KOPT-K1 (cell line): ENCODE data around the gene APPBP2.
"Not testable (repeated sequence)": the region's sequence is repeated elsewhere in the genome, so short reads cannot be mapped to it uniquely, and the experiment has no call there.

ENCODE experiments used
- H3K27ac ChIP-seq: fragments of 200-600 bp; sonication (generic); 2 replicates; pipeline ENCODE4 v1.5.1; 2016; ENCODE audit warnings: antibody characterized with exemption, mild to moderate bottlenecking, low read depth, low read length; ENCODE audit not compliant: poor library complexity, severe bottlenecking
- H3K36me3 ChIP-seq: fragments of 200-600 bp; sonication (generic); 2 replicates; pipeline ENCODE4 v1.5.1; 2017; ENCODE audit warnings: antibody characterized with exemption, mild to moderate bottlenecking, low read length, moderate library complexity; ENCODE audit not compliant: insufficient read depth
- H3K9me3 ChIP-seq: fragments of 200-600 bp; sonication (generic); 2 replicates; pipeline ENCODE4 v1.5.1; 2017; ENCODE audit warnings: antibody characterized with exemption, low read length, mild to moderate bottlenecking; ENCODE audit not compliant: insufficient read depth, poor library complexity, severe bottlenecking

The APPBP2 gene

DNA sequence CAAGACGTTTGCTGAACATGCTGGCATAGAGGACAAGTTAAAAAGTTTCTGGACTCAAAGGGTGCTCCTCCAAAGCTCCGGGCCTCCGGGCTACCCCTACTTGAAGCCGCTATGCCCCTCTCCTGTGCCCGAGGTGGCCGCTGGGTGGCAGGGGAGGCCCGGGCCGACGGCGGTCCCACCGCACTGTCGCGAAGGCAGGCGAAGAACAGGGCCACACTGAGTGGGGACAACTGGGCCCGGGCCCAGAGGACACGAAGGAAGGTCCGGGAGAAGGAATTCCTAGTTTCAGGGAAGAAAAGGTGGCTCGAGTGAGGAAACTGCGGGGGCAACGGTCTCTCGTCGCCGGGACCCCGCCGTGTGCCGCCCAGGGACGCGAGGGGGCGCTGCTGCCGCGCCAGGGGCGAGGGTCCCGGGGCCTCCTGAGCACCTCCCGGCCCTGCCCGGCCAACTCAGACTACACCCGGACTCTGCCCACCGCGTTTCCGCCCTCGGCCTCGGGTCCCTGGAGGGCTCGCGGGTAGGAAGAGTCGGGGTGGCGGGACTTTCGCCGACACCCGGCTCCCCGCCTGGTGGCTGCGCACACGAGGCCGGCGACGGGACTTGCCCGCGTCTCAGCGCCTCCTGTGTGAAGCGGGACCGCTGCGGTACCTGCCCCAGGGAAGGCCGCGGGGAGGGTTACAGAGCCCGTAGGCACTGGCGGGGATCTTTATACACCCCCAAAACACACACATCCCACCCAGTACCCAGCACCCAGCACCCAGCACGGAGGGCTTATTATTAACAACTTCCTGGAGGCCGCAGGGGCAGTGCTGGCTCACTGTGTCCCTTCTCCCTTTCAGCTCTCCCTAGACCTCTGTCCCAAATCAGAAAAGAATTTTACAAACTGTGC lies 104.5 kb downstream of the APPBP2 start:
- Histone ChIP-seq H3K27ac (peak overlapping the region; percentile 51), H3K36me3 (no peaks in the 10 kb centered on the region), H3K9me3 (no peaks in the 10 kb centered on the region)

DNA sequence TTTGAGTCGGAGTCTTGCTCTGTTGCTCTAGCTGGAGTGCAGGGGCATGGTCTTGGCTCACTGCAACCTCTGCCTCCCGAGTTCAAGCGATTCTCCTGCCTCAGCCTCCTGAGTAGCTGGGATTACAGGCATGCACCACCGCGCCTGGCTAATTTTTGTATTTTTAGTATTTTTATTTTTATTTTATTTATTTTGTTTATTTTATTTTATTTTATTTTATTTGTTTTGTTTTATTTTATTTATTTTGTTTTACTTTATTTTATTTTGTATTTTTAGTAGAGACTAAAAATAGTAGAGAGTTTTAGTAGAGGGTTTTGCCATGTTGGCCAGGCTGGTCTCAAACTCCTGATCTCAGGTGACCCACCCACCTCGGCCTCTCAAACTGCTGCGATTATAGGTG lies 106.2 kb downstream of the APPBP2 start:
- not testable (repeated sequence) for H3K9me3 ChIP-seq, H3K36me3 ChIP-seq, H3K27ac ChIP-seq

DNA sequence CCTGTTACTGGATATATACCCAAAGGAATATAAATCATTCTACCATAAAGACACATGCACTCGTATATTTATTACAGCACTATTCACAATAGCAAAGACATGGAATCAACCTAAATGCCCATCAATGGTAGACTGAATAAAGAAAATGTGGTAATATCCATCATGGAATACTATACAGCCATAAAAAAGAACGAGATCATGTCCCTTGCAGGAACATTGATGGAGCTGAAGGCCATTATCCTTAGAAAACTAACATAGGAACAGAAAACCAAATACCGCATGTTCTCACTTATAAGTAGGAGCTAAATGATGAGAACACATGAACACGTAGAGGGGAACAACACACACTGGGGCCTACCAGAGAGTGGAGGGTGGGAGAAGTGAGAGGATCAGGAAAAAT lies 107.0 kb downstream of the APPBP2 start:
- H3K9me3 ChIP-seq, result not testable (repeated sequence)

DNA sequence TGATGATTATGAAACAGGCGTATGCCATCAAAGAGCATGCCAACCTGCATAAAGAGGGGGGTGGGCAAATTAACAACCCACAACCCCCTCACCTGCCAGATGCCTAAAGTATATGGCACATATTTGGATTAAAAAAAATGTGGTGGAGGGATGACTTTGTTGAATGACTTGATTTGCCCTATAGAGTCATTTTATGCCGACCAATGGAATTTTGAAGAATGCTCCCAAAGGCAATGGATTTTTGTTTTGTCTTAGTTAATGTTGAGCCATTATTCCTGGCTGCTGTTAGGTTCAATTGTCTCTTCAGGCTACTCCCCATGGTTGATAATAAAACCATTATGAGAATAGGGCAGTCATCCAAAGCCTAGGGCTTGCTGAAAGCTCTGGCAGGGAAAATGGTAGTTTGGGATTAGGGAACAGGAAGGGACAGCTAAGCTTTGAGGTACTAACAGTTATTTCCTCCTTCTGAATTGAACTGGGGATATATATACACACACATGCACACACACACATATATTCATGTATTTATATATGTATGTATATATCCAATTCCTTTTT lies 109.6 kb downstream of the APPBP2 start:
- no peak overlapping the region for H3K27ac ChIP-seq
- no peaks in the 10 kb centered on the region for H3K36me3 ChIP-seq
- no peaks in the 10 kb centered on the region for H3K9me3 ChIP-seq

More for the DNA sequence above, 107.0 kb downstream of the APPBP2 start:
- H3K27ac ChIP-seq, H3K36me3 ChIP-seq: not testable (repeated sequence)

DNA sequence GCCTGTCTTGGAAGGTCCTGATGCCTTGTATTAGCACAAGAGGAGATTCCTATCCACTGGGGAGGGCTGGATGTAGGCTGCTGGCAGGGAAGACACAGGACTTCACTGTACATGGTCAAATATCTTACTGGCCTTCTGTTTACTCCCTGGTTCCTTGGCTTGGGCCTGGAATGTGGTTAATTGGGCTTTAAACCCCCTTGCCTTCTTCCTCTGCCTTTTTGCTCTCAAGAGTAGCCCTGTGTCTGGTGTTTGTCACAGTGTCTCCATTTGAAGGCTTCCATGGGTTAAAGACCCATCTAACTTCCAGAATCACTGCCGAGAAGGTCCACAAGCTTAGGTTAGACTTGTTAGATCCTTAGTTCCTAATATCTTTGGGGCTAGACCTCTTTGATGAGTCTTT lies 110.9 kb downstream of the APPBP2 start:
- no peak overlapping the region for H3K27ac ChIP-seq
- H3K36me3 ChIP-seq, result no peaks in the 10 kb centered on the region
- peaks cover 1% of the 10 kb centered on the region for H3K9me3 ChIP-seq

DNA sequence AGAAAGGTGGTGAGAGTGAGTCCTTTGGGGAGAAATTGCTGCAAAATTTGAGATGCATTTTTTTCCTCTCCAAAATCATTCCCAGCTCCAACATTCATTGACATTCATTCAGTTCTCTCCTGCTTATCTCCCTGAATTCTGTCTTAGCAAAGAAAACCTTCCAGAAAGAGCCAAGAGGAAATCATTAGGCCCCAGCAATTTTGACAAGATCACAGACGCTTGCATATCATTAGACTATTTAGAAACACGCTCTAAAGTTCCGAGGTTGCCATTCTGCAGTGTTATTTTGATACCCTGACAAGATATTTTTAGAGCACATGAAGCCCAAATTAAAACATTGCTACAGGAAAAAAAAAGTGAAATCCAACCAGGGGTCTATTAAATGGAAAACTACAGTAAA lies 113.3 kb downstream of the APPBP2 start:
- no peak overlapping the region for H3K27ac ChIP-seq
- peaks cover 8% of the 10 kb centered on the region for H3K9me3 ChIP-seq
- H3K36me3 ChIP-seq, result no peaks in the 10 kb centered on the region

DNA sequence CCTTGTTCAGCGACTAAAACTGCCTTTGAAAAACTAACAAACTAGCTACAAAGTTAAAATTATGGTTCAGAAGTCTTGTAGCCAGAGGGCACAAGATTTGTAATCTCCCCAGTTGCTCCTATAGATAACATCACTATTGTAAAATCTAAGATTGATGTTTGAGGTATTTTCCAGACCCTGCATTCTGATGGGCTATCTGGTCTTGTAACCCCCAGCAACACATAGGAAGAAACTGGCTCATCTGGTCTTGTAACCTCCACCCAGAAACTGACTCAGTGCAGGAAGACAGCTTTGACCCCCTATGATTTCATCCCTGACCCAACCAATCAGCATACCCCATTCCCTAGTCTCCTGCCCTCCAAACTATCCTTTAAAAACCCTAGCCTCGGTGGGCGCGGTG lies 116.0 kb downstream of the APPBP2 start:
- Histone ChIP-seq H3K9me3 (peaks cover 8% of the 10 kb centered on the region), H3K36me3 (no peaks in the 10 kb centered on the region), H3K27ac (no peak overlapping the region)

DNA sequence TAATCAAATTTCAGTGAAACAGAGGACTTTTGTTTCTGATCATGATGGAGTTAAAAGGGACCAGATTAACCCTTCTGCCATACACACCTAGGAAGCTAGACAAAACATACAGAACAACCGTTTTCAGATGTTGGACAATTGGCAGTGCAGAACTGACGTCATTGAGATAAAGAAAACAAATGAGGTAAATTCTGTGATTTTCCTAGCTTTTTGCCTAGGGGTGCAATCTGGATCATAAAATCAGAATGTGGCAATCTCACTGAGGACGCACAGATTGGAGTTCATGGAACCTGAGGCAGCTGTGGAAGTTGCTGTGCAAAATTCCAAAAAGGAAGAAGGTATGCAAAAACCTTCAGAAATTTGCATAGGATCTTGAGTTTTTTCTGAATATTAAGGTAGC lies 119.2 kb downstream of the APPBP2 start:
- Histone ChIP-seq H3K9me3 (peaks cover 8% of the 10 kb centered on the region), H3K27ac (no peak overlapping the region), H3K36me3 (no peaks in the 10 kb centered on the region)

DNA sequence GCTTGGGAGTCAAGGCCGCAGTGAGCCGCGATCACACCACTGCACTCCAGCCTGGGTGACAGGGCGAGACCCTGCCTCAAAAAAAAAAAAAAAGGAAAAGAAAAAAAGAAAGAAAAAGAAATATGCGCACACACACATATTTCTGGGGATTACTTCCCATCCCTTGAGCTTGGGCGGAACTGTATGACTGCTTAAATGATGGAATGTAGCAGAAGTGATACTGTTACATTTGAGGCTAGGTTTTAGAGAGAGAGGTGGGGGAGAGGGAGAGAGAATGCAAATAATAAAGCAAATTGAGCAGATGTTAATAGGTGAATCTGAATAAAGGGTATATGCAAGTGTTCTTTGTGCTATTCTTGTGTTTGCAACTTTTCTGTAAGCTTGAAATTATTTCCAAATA lies 122.1 kb downstream of the APPBP2 start:
- Histone ChIP-seq H3K27ac (no peak overlapping the region), H3K36me3 (no peaks in the 10 kb centered on the region), H3K9me3 (no peaks in the 10 kb centered on the region)

DNA sequence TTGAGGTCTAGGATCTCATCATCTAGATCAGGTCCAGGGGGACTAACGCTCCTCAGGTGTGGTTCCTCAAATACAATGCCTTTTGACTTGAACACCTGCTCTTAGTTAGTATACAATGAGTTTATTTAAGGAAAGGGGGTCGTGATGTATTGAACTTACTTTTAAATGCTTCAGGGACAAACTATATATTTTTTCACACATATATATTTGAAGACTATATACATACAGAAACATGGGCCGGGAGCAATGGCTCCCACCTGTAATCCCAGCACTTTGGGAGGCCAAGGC lies 122.6 kb downstream of the APPBP2 start:
- no peak overlapping the region for H3K27ac ChIP-seq
- no peaks in the 10 kb centered on the region for H3K36me3 ChIP-seq
- no peaks in the 10 kb centered on the region for H3K9me3 ChIP-seq

DNA sequence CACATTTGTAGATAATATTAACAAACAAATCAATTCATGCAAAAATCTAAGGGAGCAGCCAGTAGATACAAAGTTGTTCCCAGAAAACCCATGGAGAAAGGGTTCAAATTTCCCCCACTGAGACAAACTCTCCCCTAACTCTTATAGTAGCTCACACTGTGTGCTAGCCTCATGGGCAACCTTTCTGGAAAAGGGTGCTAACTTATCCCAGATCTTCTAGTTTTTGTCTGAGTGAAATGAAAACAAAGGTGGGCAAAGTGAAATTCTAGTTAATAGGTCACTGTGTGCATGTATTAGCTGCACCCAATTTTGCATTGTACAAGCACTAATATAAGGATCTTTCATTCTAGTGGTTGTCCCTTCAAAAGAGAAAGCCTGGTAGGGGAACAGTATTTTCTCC lies 124.2 kb downstream of the APPBP2 start:
- no peak overlapping the region for H3K27ac ChIP-seq
- H3K36me3 ChIP-seq, result no peaks in the 10 kb centered on the region
- H3K9me3 ChIP-seq, result no peaks in the 10 kb centered on the region

DNA sequence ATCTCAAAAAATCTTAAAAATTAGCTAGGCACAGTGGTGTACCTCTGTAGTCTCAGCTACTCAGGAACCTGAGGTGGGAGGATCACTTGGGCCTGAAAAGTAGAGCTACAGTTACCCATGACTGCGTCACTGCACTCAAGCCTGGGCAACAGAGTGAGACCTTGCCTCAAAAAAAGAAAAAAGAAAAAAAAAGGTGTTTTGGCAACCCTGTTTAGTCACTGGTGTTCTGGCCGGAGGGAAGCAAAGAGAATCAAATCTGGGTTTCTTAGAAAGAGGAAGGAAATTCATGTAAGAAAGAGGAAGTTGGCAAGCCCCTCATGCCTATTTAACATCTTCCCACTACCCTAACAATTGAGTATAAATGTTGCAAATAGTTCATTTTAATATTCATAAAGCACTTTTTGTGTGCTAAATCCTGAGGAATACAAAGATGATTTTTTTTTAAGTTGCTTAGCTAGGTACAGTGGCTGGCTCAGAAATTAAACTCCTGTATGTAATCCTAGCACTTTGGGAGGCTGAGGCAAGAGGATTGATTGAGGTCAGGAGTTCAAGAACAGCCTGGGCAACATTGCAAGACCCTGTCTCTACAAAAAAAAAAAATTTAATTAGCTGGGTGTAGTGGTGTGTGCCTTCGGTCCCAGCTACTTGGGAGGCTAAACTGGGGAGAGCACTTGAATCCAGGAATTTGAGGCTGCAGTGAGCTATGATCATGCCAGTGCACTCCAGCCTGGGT lies 127.6 kb downstream of the APPBP2 start:
- no peaks in the 10 kb centered on the region for H3K9me3 ChIP-seq
- H3K27ac ChIP-seq, result peak overlapping the region; percentile 43
- no peaks in the 10 kb centered on the region for H3K36me3 ChIP-seq

DNA sequence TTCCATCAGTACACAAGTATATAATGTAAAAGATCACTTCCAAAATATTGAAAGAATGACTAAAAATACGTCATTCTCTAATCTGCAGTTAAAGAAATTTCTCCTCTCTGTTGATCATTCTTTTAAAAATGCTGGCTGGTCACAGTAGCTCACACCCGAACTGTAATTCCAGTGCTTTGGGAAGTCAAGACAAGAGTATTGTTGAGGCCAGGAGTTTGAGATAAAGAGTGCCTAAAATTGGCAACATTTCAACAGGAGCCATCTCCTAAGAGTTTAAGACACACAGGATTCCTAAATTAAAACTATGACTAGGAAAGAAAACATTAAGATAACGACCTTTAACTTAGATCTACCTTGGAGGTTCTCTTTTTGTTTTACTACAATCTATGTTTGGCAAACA lies 129.6 kb downstream of the APPBP2 start:
- no peak overlapping the region for H3K27ac ChIP-seq
- no peaks in the 10 kb centered on the region for H3K36me3 ChIP-seq

DNA sequence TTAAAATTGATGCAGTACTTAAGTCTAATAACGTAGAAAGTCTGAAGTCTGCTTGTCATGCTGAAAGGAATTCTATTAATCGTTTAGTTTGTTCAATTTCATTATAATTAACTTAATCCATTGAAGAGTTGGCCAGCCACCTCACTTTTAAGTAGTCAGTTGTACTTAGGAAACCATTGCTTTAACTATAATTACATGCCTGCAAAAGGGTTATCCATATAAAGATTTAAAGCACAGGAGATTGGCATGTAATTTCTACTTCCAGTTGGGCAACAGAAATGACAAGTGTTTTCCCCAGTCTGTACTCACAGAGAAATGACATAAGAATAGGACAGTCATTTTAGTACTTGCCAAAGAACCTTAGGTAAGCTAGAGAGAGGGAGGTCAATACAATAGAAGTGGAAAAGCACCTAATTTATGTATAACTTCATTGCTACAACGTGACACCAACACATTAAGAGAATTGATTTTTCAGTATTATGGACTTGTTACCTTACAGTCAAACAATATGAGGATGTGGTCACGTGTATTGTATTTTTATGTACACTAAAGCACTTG lies 130.5 kb downstream of the APPBP2 start:
- no peaks in the 10 kb centered on the region for H3K36me3 ChIP-seq
- H3K27ac ChIP-seq, result no peak overlapping the region
- no peaks in the 10 kb centered on the region for H3K9me3 ChIP-seq

More for the DNA sequence above, 129.6 kb downstream of the APPBP2 start:
- no peaks in the 10 kb centered on the region for H3K9me3 ChIP-seq
